Measurements from ENCODE around the gene KCNIP1.

KCNIP1 gene

GRCh38 chr5:170489199-170489598, 14.6 kb upstream of the KCNIP1 start:
- no peak for DNase-seq (ENCODE audit: extremely low read depth, low read depth)
- TF ChIP-seq CTCF (IDR thresholded peaks at IDR 0.05; ENCODE audit: low read depth, low read length): no peak

GRCh38 chr5:170490381-170490780, 13.4 kb upstream of the KCNIP1 start:
- no peak for TF ChIP-seq CTCF (IDR thresholded peaks at IDR 0.05; ENCODE audit: low read depth, low read length)
- no peak for DNase-seq (ENCODE audit: extremely low read depth, low read depth)

- TF ChIP-seq CTCF (IDR thresholded peaks at IDR 0.05; ENCODE audit: low read depth, low read length): no peak
- peak; percentile 35 for DNase-seq (ENCODE audit: extremely low read depth, low read depth)
Measured at GRCh38 chr5:170491479-170491878, 12.3 kb upstream of the KCNIP1 start.

GRCh38 chr5:170493028-170493820, 10.6 kb upstream of the KCNIP1 start:
- DNase-seq (ENCODE audit: extremely low read depth, low read depth): no peak
- no peak for TF ChIP-seq CTCF (IDR thresholded peaks at IDR 0.05; ENCODE audit: low read depth, low read length)

GRCh38 chr5:170494041-170494440, 9.8 kb upstream of the KCNIP1 start:
- no peak for DNase-seq (ENCODE audit: extremely low read depth, low read depth)
- TF ChIP-seq CTCF (IDR thresholded peaks at IDR 0.05; ENCODE audit: low read depth, low read length): no peak

- DNase-seq (ENCODE audit: extremely low read depth, low read depth): no peak
- no peak for TF ChIP-seq CTCF (IDR thresholded peaks at IDR 0.05; ENCODE audit: low read depth, low read length)
Measured at GRCh38 chr5:170495825-170496661, 7.8 kb upstream of the KCNIP1 start.

- no peak for TF ChIP-seq CTCF (IDR thresholded peaks at IDR 0.05; ENCODE audit: low read depth, low read length)
- no peak for DNase-seq (ENCODE audit: extremely low read depth, low read depth)
Measured at GRCh38 chr5:170496662-170497028, 7.2 kb upstream of the KCNIP1 start.

Data from AG09319 (cell line).